HPDE6-E6E7 (cell line): ENCODE measurements around the gene SLC9A8.
"Not testable (repeated sequence)": the region's sequence is repeated elsewhere in the genome, so short reads cannot be mapped to it uniquely, and the experiment has no call there.

Source experiments
- DNase-seq: peaks from one replicate; pipeline ENCODE4 v3.0.0; 2011; ENCODE audit warnings: missing footprints; ENCODE audit errors: extremely low spot score

The SLC9A8 gene, protein sequence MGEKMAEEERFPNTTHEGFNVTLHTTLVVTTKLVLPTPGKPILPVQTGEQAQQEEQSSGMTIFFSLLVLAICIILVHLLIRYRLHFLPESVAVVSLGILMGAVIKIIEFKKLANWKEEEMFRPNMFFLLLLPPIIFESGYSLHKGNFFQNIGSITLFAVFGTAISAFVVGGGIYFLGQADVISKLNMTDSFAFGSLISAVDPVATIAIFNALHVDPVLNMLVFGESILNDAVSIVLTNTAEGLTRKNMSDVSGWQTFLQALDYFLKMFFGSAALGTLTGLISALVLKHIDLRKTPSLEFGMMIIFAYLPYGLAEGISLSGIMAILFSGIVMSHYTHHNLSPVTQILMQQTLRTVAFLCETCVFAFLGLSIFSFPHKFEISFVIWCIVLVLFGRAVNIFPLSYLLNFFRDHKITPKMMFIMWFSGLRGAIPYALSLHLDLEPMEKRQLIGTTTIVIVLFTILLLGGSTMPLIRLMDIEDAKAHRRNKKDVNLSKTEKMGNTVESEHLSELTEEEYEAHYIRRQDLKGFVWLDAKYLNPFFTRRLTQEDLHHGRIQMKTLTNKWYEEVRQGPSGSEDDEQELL

DNA sequence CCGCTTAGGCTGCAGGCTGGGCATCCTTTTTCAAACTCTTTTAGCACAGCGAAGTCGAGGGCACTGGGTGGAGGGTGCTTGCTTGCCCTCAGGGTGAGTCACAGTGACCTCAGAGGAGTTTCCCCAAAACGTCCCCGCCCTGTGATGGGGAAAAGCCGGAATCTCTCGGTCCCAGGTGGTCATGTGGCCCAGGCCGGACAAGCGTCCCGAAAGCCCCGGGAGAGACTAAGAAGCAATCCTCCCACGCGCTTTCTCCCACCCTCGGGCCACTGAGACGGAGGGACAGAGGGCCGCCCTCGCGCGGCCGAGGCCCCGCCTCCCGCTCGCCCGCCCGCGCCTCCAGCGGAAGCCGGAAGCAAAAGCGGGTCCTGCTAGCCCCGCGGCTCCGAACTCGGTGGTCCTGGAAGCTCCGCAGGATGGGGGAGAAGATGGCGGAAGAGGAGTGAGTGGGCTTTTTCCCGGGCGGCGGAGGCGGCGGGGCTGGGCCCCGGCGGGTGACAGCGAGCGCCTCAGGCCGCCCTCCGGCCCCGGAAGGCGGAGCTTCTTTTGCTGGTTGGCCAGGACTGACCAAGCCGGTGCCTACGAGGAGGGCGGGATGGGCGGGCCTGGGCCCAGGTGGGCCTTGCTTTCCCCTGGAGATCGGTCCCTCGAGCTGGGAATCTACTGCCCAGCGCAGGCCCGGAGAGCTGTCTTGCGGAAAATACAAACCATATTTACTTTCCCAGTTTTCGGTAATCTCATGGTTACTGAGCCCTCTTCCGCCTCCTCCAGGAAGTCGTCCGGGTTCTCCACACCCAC, at the start of gene SLC9A8:
TSS of gene SLC9A8 (plus strand) at position 322 of the 798 bp plus-strand sequence. CDS start at position 417, 95 bp downstream.
- DNase-seq, result peak; percentile 98

DNA sequence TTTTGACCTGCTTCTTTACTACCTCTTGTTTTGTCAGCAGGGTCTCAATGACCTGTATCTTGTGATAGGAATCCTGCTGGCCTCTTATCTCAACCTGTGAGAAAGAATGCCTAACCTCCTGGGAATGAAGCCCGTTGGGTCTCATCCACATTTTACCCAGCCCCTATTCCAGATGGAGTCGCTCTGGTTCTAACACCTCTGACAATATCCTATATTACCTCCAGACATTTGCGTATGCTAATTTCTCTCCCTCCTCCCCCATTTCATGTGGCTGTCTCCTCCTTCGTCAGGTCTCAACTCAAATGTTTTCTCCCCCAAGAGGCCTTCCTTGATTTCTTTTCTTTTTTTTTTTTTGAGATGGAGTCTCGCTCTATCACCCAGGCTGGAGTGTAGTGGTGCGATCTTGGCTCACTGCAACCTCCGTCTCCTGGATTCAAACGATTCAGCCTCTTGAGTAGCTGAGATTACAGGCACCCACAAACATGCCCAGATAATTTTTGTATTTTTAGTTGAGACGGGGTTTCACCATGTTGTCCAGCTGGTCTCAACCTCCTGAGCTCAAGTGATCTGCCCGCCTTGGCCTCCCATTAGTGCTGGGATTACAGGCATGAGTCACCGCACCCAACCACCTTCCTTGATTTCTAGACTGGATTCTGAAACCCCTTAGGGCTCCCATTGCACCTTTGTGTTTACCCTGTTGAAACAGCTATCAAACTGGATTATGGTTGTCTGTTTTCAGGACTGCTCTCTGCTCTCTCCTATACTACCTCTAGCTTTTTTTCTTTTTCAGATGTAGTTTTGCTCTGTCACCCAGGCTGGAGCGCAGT, 49.5 kb upstream of the SLC9A8 start:
- no peak for DNase-seq

DNA sequence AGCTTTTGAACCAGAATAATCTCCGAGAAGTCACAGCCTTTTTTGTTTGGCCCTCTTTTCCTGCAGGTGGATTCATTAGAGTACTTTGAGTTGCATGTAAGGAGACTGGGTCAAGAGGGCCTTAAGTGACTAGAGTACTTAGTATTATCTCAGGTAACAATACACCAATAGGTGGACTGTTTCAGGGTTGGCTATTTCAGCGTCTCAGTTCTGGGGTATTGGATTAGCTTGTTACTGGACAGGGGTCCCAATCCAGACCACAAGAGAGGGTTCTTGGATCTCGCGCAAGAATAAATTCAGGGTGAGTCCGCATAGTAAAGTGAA, 47.3 kb upstream of the SLC9A8 start:
- no peak for DNase-seq

DNA sequence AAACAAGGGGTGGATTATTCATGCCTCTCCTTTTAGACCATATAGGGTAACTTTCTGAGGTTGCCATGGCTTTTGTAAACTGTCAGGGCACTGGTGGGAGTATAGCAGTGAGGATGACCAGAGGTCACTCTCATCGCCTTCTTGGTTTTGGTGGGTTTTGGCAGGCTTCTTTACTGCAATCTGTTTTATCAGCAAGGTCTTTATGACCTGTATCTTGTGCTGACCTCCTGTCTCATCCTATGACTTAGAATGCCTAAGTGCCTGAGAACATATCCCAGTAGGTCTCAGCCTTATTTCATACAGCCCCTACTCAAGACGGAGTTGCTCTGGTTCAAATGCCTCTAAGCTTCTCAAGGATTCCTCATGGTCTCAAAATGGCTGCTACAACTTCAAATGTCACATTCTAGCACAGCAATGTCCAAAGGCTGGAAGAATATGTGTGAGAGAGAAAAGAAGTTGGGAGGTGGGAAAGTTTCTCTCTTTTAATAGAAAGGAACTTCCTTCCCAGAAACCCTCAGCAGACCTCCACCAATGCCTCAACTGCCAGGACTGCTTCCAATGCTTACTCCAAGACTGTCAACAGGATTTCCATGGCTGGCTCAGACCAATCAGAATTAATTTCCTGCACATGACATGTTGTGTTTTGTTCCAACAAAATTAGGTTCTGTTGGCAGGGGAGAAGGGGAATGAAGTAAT, 46.6 kb upstream of the SLC9A8 start:
- DNase-seq, result no peak

DNA sequence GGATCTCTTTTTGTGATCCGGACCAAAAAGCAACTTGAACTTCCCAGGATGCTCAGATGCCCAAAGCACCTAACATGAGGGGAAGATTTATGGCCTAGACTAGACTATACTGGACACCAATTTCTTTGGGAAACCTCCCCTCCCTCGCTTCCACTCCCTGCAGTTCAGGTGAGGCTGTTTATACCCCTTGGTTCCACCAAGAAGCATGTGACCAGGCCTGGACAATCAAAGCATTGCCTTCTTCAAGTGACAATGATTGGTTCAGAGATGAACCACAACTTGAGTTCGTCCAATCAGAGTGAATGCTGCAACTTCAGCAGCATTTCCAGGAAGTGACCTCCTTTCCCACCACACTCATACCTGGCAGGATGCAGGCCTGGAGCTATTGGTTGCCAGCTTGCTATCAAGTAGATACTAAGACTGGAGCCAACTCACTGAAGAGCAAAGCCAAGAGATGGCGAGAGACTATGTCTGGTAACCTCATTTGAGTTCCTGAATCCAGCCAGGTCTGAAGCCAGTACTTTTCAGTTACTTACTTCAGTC, 45.6 kb upstream of the SLC9A8 start:
- no peak for DNase-seq

DNA sequence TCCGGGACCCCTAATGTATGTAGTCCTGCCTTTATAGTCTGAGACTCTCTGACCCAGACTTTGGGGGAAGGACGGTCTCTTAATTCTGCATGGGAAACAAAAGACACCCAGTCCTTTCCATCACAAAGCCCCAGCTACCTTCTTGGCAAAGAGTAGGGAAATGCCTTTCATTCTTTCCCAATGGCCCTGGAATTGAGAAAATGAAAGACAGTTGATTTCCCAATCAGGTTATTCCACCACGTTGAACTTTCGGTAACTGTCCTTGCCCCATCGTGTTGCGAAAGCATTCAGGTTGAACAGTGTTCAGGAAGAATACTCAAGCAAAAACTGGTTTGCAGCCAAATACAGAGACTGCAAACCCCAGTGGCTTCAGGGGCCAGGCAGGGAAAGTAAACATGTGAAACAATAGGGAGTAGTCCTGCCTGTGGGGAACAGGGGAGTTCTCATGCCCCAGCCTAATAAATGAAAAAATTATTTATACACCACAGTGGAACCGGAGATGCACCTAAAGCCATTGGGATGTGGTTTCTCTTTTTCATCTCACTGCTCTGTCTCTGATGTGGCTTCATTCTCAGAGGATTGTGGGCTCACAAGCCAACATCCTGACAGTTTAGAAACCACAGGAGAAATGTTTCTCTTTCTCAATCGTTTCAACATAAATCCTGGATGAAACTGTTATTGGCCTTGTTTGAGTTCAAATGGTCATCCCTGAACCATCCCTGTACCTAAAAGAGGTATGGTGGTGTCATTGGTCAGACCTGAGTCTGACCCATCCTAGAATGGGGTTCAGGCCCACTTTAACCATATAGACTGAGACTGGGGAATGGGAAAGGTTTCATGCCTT, 44.2 kb upstream of the SLC9A8 start:
- peak; percentile 93 for DNase-seq

DNA sequence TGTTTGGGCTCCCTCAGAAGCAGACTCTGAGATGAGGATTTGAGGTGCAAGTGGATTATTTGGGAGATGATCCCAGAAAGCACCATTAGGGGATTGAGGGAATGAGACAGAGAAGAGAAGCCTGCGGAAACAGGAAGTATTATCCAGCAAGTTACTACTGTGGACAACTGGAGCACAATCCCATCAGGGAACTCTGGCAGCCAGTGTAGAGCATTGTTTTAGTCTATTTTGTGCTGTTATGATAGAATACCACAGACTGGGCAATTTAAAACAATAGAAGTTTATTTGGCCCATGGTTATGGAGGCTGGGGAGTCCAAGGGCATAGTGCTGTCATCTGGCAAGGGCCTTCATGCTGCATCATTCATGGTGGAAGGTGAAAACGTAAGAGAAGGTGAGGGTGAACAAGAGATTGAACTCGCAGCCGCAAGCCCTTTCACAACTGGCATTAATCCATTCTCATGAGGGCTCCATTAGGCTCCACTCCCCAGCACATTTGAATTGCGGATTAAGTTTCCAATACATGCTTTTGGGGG, 43.5 kb upstream of the SLC9A8 start:
- no peak for DNase-seq

DNA sequence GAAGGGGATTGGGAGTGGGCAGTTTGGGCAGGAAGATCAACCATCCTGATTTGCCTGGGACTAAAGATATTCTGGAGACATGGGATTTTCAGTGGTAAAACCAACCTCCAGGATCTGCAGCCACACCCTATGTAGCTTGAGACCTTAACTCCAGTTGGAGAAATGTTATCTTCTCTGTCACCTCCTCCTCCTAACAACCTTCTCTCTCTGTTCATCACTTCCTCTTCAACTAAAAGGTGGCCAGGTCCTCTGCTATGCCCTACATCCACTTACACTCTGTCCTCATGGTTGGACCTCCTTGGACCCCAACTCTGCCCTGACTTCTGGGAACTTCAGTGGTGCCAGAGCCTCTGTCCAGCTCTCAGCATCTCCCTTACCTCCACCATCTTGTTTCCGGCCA, 42.0 kb upstream of the SLC9A8 start:
- no peak for DNase-seq

DNA sequence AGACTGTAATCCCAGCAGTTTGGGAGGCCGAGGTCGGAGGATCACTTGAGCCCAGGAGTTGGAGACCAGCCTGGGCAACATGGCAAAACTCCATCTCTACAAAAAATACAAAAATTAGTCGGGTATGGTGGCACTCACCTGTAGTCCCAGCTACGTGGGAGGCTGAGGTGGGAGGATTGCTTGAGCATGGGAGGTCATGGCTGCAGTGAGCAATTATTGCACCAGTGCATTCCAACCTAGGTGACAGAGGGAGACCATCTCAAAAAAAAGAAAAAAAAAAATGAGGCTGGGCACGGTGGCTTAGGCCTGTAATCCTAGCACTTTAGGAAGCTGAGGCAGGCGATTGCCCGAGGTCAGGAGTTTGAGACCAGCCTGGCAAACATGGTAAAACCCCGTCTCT, 38.4 kb upstream of the SLC9A8 start:
- not testable (repeated sequence) for DNase-seq

DNA sequence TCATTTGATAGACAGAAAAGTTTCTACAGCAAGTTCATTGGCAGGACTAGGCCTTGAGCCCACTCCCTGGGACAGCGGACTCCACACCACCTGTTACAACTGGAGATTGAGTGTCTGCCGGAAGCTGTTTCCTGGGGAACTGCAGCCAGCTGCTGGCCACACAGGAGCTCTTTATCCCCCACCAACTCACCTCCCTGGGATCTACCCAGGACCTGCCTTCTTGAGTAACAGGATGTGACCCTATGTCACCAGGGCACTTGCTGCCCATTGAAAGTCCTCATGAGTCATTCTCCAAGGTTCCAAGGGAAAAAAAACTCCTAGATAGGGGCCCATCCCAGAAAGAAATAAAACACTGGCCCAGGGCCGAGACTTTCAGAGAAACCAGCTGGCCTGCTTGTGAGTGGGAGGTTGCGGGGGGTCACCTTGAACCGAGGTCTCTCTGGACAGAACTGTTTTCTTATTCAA, 37.4 kb upstream of the SLC9A8 start:
- peak; percentile 90 for DNase-seq

DNA sequence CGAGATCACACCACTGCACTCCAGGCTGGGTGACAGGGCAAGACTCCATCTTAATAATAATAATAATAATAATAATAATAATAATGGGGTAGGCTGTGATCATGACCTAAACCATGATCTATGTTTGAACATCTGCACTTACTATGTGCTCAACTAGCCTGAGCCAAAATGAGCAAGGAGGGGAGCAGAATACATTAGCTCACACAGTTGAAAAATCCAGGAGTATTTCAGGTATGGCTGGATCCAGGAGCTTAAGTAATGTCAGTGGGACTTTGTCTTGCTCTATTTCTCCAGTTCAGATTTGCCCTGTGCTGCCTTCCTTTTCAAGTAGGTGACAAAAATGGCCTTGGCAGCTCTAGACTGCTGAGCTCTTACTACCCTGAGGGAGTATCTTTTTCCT, 32.7 kb upstream of the SLC9A8 start:
- DNase-seq, result no peak

DNA sequence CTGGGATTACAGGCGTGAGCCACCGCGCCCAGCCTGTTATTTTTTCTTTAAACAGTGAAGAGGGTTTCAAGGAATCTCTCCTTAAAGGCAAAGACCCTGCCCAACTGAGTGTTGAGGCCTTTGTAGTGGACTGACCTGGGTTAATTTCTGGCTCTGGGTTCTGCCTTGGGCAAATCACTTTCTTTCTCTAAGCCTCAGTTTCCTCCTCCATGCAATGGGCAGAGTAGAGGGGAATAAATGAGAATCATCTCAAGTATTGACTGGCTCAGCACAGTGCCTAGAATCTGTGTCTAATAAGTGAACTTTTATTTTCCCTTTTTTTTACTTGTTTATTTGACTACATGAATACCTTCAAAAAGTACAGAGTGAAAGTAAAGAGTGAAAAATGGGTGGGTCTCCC, 31.0 kb upstream of the SLC9A8 start:
- DNase-seq, result no peak

DNA sequence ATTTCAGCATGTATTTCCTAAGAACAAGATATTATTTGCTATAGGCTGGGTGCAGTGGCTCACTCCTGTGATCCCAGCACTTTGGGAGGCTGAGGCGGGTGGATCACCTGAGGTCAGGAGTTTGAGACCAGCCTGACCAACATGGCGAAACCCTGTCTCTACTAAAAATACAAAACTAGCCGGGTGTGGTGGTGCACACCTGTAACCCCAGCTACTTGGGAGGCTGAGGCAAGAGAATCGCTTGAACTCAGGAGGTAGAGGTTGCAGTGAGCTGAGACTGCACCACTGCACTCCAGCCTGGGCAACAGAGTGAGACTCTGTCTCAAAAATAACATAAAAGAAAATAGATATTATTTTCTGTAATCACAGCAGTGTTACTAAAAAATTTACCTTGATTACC, 30.2 kb upstream of the SLC9A8 start:
- DNase-seq, result not testable (repeated sequence)

DNA sequence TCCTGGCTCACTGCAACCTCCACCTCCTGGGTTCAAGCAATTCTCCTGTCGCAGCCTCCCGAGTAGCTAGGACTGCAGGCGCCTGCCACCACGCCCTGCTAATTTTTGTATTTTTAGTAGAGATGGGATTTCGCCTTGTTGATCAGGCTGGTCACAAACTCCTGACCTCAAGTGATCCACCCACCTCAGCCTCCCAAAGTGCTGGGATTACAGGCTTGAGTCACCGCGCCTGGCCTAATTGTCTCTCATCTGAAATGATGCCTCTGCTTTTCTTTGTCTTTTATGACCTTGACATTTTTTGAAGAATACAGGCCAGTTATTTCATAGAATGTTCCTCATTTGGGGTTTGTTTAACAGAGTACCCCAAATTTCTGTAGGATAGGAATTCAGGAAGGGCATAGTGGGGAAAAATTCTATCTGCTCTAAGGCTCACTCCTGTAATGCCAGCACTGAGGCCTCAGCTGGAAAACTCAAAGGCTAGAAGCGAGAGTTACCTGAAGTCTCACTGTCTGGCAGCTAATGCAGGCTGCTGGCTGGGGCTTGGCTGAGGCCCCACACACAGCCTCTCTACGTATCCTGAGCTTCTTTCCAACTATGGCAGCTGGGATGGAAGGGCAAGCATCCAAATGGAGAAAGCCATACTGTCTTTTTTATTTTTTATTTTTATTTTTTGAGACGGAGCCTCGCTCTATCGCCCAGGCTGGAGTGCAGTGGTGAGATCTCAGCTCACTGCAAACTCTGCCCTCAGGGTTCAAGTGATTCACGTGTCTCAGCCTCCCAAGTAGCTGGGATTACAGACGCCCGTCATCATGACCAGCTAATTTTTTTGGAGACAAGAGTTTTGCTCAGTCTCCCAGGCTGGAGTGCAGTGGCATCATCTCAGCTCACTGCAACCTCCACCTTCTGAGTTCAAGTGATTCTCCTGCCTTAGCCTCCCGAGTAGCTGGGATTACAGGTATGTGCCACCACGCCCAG, 29.3 kb upstream of the SLC9A8 start:
- DNase-seq, result not testable (repeated sequence)

DNA sequence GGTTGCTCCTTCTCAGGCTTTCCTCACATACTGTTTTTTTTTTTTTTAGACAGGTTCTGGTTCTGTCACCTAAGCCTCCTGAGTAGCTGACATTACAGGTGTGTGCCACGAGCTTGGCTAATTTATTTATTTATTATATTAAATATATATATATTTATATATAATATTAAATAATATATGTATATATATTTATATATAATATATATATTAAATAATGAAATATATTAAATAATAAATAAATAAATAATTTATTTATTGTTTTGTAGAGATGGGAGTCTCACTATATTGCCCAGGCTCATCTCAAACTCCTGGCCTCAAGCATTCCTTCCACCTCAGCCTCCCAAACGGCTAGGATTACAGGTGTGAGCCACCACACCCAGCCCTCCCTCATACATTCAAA, 28.3 kb upstream of the SLC9A8 start:
- DNase-seq, result no peak

DNA sequence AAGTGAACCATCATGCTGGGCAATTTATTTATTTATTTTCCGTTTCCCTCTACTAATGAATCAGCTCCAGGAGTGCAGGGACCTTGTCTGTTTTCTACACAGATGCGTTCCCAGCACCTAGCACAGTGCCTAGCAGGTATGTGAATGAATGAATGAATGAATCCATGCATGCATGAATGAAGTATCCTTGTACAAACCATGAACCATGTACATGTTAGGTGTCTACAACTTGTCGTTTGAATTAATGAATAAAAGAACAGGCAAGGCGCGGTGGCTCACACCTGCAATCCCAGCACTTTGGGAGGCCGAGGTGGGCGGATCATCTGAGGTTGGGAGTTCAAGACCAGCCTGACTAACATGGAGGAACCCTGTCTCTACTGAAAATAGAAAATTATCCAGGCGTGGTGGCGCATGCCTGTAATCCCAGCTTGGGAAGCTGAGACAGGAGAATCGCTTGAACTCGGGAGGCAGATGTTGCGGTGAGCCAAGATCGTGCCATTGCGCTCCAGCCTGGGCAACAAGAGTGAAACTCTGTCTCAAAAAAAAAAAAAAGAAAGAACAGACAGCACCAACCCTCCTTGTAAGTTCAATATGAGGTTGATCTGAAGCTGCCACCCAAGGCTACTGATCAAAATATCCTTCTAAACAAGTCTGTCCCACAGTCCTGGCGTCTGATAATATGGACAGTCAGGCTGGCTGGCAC, 27.3 kb upstream of the SLC9A8 start:
- DNase-seq, result no peak

DNA sequence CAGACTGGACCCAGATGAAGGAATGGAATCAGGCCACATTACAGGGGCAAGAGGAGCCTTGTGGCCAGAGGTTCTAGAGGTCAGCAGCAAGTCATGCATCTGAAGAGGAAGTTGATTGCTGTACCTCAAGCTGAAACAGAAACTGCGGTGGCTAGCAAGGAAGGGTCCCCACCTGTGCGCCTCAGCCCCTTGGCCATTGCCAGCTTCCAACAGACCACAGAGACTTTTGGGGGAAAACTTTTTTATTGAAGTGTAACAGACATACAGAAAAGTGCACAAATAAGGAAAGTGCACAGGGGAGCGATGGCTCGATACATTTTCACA, 26.8 kb upstream of the SLC9A8 start:
- DNase-seq, result no peak

DNA sequence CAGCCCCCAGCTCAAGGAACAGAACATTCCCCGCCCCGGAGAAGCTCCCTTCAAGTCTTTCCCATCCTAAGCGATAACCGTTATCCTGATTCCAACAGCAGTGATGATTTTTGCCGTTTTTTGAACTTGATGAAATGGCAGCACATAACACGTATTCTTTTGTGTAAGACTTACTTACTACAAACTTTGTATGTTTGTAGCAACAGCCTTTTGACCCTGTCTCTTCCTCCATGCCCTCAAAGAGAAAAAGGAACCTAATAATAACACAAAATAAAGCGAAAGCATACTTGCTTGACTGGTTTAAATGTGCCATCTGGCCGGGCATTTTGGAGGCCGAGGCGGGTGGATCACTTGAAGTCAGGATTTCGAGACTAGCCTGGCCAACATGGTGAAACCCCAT, 26.4 kb upstream of the SLC9A8 start:
- DNase-seq, result no peak
